SH-SY5Y (cell line): ENCODE data around the gene SETBP1.

ENCODE experiments used
- GATA2 ChIP-seq: IDR thresholded peaks from 2 replicates; pipeline ENCODE4 v1.6.1; 2011; ENCODE audit warnings: mild to moderate bottlenecking, low read depth, low read length
- GATA3 ChIP-seq: IDR thresholded peaks from 2 replicates; pipeline ENCODE4 v1.6.1; 2011; ENCODE audit warnings: low read depth, mild to moderate bottlenecking, low read length, moderate library complexity

- TF ChIP-seq GATA2 (no peak), GATA3 (no peak)
Measured at GRCh38 chr18:45108754-45109153, 428.1 kb downstream of the SETBP1 start.
